Activated naive CD4-positive, alpha-beta T cell treated with anti-CD3 and anti-CD28 coated beads, Interleukin-2, amount 50 U/mL, for 72 hours (primary cell): ENCODE data around the gene LSM2. TPM values are rescaled to one million over a fixed set of nuclear protein-coding genes. Genes with fewer than 3 reads are reported as not detected.
"Not testable (repeated sequence)": the region's sequence is repeated elsewhere in the genome, so short reads cannot be mapped to it uniquely, and the experiment has no call there.

Experiments
- ATAC-seq, 2 donors: fragments of 150-1000 bp; cut with Tn5 transposase; 2 replicates each; pipeline ENCODE4 v1.10.0; 2021; ENCODE audit warnings: mild to moderate bottlenecking in 2 of 2, moderate library complexity in 2 of 2
- DNase-seq, 2 donors: peaks; one replicate each; pipeline ENCODE4 v3.0.0; 2021 to 2022; ENCODE audit warnings: low spot score in 2 of 2
- H3K27ac Mint-ChIP-seq, 2 donors: one replicate each; pipeline ENCODE4 v1.8.0; 2022; ENCODE audit warnings: mild to moderate bottlenecking in 2 of 2, mixed read lengths in 2 of 2
- H3K36me3 Mint-ChIP-seq, 2 donors: one replicate each; pipeline ENCODE4 v1.8.0; 2022; ENCODE audit warnings: mixed read lengths in 2 of 2
- H3K9me3 Mint-ChIP-seq, 2 donors: one replicate each; pipeline ENCODE4 v1.8.0; 2022; ENCODE audit warnings: mixed read lengths in 2 of 2
- total RNA-seq, 2 donors: library from RNA; stranded (reverse); gene quantifications; one replicate each; pipeline ENCODE4 v1.2.3, GENCODE V29; 2022

Gene LSM2
- 100 to 1,000 TPM; 150 to 173 TPM for total RNA-seq

DNA sequence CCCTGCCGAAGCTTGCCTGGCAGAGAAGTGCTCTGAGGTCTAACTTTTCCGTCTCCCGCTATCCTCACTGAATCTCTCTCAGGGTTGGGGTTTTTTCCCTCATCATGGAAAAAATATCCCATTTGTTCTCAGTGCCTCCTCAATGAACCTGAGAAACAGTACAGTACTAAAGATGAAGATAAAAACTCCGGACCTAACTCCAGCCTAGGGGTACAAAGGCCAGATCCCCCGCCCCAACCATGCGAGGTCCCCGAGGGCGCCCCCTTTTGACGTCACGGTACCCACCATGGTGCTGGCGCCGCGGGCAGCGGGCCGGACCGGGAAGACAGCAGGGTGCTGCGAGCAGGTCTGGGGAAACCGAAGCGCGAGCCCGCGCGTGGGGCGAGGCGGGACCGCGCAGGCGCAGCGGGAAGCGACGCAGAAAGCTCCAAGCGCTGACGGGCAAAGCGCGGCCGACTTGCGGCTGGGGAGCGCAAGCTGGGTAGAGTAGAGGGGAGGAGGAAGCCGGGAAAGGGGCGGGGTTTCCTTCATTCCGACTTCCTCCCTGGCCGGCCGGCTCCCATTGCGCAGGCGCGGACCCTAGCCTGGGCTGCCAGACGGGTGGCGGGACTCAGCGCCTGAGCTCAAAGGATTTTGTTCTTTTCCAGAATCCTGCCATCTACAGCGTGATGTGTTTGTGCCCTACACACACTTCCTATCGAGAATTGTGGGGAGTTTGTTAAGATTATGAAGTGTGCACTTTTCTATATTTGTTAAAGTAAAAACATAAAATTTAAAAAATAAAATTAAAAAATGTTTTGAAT lies at the start of gene LSM2:
TSS of gene LSM2 (minus strand) at position 497 of the 803 bp plus-strand sequence. CDS start at position 288, 209 bp downstream.
- peaks cover 11 to 17% of the 10 kb centered on the region in 2 donors for H3K36me3 Mint-ChIP-seq
- peak; percentile 98 to 99 for DNase-seq
- H3K9me3 Mint-ChIP-seq: no peaks in the 10 kb centered on the region
- H3K27ac Mint-ChIP-seq: peak within 1 kb of the TSS; percentile 95 to 96
- peak; percentile 99 for ATAC-seq

DNA sequence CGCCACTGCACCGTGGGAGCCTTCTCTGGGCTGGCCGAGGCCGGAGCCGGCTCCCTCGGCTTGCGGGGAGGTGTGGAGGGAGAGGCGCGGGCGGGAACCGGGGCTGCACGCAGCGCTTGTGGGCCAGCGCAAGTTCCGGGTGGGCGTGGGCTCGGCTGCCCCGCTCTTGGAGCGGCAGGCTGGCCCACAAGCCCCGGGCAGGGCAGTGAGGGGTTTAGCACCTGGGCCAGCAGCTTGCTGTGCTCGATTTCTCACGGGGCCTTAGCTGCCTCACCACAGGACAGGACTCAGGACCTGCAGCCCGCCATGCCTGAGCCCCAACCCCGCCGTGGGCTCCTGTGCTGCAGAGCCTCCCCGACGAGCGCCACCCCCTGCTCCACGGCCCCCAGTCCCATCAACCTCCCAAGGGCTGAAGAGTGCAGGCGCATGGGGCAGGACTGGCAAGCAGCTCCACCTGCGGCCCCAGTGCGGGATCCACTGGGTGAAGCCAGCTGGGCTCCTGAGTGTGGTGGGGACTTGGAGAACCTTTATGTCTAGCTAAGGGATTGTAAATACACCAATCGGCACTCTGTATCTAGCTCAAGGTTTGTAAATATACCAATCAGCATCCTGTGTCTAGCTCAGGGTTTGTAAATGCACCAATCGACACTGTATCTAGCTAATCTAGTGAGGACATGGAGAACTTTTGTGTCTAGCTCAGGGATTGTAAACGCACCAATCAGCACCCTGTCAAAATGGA lies 45.4 kb upstream of the LSM2 start:
- H3K36me3 Mint-ChIP-seq, H3K9me3 Mint-ChIP-seq, H3K27ac Mint-ChIP-seq, DNase-seq: not testable (repeated sequence)
- ATAC-seq: peak in 1 of 2 donors; percentile 18

- H3K27ac Mint-ChIP-seq: no peak overlapping the region
Observed at GRCh38 chr6:31851485-31851832, 44.7 kb upstream of the LSM2 start.

DNA sequence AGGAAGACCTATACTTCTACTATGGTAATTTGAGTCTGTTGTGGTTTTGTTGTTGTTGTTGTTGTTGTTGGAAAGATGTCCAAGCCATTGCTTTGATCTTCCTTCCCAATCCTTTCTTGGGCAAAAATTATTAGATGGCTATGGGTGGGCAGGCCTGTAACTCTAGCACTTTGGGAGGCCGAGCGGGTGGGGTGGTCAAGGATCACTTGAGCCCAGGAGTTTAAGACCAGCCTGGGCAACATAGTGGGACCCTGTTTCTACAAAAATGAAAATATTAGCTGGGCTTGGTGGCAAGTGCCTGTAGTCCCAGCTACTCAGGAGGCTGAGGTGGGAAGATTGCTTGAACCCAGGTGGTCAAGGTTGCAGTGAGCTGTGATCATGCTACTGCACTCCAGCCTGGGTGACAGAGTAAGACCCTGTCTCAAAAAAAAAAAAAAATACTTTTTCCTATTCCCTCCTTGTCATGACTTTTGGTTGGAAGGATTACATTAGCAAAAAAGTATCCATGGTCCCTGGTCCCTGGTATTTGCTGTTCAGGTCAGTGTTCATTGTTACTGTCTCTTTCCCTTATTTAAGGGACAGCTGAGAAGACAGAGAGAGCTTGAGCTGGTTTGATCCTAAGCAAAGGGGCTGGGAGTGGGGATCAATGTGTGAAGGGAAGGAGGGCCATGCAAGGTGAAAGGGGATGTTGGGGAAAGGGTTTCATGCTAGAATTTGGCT lies 44.2 kb upstream of the LSM2 start:
- no peaks in the 10 kb centered on the region for H3K36me3 Mint-ChIP-seq
- DNase-seq: no peak
- no peak overlapping the region for H3K27ac Mint-ChIP-seq
- ATAC-seq: no peak
- H3K9me3 Mint-ChIP-seq: no peaks in the 10 kb centered on the region

More at GRCh38 chr6:31851485-31851832, 44.7 kb upstream of the LSM2 start:
- no peak for ATAC-seq
- no peaks in the 10 kb centered on the region for H3K36me3 Mint-ChIP-seq
- no peak for DNase-seq
- H3K9me3 Mint-ChIP-seq: no peaks in the 10 kb centered on the region

- H3K36me3 Mint-ChIP-seq: no peaks in the 10 kb centered on the region
- DNase-seq: no peak
- no peak for ATAC-seq
- H3K27ac Mint-ChIP-seq: no peak overlapping the region
- H3K9me3 Mint-ChIP-seq: no peaks in the 10 kb centered on the region
Observed at GRCh38 chr6:31847276-31847978, 40.7 kb upstream of the LSM2 start.

DNA sequence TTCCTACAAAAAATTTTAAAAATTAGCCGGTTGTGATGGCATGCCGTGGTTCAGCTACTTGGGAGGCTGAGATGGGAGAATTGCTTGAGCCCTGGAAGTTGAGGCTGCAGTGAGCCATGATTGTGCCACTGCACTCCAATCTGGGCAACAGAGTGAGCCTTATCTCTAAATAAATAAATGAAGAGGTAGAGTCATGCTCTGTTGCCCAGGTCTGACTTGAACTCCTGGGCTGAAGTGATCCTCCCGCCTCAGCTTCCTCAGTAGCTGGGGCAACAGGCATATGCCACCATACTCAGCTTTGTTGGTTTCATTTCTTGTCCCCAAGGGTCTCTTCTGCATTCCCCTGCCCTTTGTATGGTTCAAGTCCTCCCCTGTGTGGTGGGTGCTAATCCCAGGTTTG lies 37.7 kb upstream of the LSM2 start:
- DNase-seq (no peak), ATAC-seq (peak in 1 of 2 donors; percentile 5)
- Mint-ChIP-seq H3K27ac (no peak overlapping the region), H3K9me3 (no peaks in the 10 kb centered on the region), H3K36me3 (peaks cover 0 to 12% of the 10 kb centered on the region in 2 donors)

GRCh38 chr6:31842053-31842452 lies 35.3 kb upstream of the LSM2 start:
- Mint-ChIP-seq H3K36me3 (peaks cover 11 to 33% of the 10 kb centered on the region in 2 donors), H3K9me3 (no peaks in the 10 kb centered on the region), H3K27ac (peak overlapping the region; percentile 32 to 77)
- DNase-seq: no peak
- no peak for ATAC-seq

GRCh38 chr6:31839779-31840126 lies 33.0 kb upstream of the LSM2 start:
- H3K27ac Mint-ChIP-seq, ATAC-seq: not testable (repeated sequence)

DNA sequence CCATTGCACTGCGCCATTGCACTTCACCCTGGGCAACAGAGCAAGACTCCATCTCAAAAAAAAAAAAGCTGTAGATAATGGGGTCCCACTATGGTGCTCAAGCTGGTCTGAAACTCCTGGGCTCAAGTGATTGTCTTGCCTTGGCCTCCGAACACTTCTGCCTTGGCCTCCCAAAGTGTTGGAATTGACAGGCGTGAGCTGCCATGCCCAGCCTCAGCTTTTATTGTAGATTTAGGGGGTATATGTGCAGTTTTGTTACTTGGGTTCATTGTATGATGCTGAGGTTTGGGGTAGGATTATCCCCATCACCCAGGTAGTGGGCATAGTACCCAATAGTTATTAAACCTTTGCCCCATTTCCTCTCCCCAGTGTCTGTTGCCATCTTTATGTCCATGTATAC lies 32.2 kb upstream of the LSM2 start:
- ATAC-seq (no peak), DNase-seq (no peak)
- Mint-ChIP-seq H3K27ac (no peak overlapping the region), H3K9me3 (no peaks in the 10 kb centered on the region), H3K36me3 (peaks cover 39 to 59% of the 10 kb centered on the region in 2 donors)

More at GRCh38 chr6:31839779-31840126, 33.0 kb upstream of the LSM2 start:
- H3K9me3 Mint-ChIP-seq, DNase-seq: not testable (repeated sequence)
- H3K36me3 Mint-ChIP-seq: peaks cover 32 to 56% of the 10 kb centered on the region in 2 donors

DNA sequence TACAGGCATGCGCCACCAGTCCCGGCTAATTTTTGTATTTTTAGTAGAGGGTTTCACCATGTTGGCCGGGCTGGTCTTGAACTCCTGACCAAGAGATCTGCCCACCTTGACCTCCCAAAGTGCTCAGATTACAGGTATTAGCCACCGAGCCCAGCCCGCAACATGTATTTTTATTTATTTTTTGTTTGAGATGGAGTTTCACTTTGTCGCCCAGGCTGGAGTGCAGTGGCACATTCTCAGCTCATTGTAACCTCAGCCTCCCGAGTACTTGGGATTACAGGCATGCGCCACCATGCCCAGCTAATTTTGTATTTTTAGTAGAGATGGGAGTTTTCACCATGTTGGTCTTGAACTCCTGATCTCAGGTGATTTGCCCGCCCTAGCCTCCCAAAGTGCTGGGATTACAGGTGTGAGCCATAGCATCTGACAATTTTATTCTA lies 31.4 kb upstream of the LSM2 start:
- Mint-ChIP-seq H3K27ac (peak overlapping the region in 1 of 2 donors; percentile 96), H3K36me3 (peaks cover 40 to 59% of the 10 kb centered on the region in 2 donors)
- not testable (repeated sequence) for ATAC-seq, DNase-seq, H3K9me3 Mint-ChIP-seq

GRCh38 chr6:31837369-31838113 lies 30.8 kb upstream of the LSM2 start:
- Mint-ChIP-seq H3K36me3 (peaks cover 40 to 59% of the 10 kb centered on the region in 2 donors), H3K27ac (peak overlapping the region; percentile 96 to 98)
- no peak for DNase-seq

GRCh38 chr6:31836474-31837368 lies 30.0 kb upstream of the LSM2 start:
- DNase-seq: no peak

More at GRCh38 chr6:31837369-31838113, 30.8 kb upstream of the LSM2 start:
- H3K9me3 Mint-ChIP-seq: no peaks in the 10 kb centered on the region
- ATAC-seq: no peak

DNA sequence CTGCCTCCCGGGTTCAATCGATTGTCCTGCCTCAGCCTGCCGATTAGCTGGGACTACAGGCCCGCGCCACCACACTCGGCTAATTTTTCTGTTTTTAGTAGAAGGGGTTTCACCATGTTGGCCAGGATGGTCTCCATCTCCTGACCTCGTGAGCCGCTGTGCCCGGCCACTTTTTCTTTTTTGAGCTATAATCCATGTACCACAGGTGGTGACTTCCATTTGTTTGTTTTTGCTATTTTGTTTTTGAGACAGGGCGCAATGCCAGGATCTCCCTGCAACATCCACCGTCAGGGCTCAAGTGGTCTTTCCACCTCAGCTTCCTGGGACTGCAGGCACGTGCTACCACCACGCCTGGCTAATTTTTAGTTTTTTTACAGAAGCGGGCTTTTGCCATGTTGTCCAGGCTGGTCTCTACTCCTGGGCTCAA lies 29.3 kb upstream of the LSM2 start:
- Mint-ChIP-seq H3K36me3 (peaks cover 40 to 59% of the 10 kb centered on the region in 2 donors), H3K27ac (peak overlapping the region; percentile 96 to 98), H3K9me3 (no peaks in the 10 kb centered on the region)
- ATAC-seq (no peak), DNase-seq (no peak)

More at GRCh38 chr6:31836474-31837368, 30.0 kb upstream of the LSM2 start:
- H3K27ac Mint-ChIP-seq: peak overlapping the region; percentile 96 to 98
- peaks cover 40 to 59% of the 10 kb centered on the region in 2 donors for H3K36me3 Mint-ChIP-seq
- no peaks in the 10 kb centered on the region for H3K9me3 Mint-ChIP-seq
- ATAC-seq: no peak

GRCh38 chr6:31834367-31835250 lies 27.8 kb upstream of the LSM2 start:
- H3K9me3 Mint-ChIP-seq: no peaks in the 10 kb centered on the region
- peak; percentile 84 to 94 for DNase-seq
- H3K27ac Mint-ChIP-seq: peak overlapping the region; percentile 96 to 98
- peak; percentile 55 to 89 for ATAC-seq
- H3K36me3 Mint-ChIP-seq: peaks cover 53 to 54% of the 10 kb centered on the region in 2 donors
